ENCODE data around the gene AOC1.
"Not testable (repeated sequence)": the region's sequence is repeated elsewhere in the genome, so short reads cannot be mapped to it uniquely, and the experiment has no call there.

AOC1 gene

GRCh38 chr7:150896562-150897209 lies 44.4 kb downstream of the AOC1 start:
- DNase-seq (ENCODE audit: low read depth), result no peak

GRCh38 chr7:150897502-150898474 lies 45.5 kb downstream of the AOC1 start:
- no peak for DNase-seq (ENCODE audit: low read depth)

DNA sequence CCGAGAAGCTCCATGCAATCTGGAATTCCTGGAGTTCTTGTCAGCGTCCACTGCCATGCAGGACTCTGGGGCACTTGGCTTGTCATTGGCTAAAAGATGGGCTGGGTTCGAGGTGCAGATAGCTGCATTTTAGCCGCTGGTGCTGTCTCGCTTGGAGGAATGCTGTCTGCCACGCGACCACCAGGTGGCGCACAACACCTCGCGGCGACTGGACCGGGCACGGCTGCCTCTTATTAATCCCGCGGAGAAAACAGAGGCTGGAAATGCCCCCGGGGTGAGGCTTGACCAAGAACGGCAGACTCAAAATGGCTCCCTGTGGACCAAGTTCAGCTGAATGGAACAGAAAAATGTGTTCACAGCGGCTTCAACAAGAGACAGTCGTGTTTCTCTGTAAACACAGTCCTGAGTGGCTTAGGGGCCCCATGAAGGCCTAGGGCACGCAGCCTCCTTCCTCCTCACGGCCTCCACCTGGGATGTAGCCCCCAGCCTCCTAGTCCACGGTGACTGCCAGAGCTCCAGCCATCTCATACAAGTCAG lies 46.2 kb downstream of the AOC1 start:
- DNase-seq (ENCODE audit: low read depth), result no peak

DNA sequence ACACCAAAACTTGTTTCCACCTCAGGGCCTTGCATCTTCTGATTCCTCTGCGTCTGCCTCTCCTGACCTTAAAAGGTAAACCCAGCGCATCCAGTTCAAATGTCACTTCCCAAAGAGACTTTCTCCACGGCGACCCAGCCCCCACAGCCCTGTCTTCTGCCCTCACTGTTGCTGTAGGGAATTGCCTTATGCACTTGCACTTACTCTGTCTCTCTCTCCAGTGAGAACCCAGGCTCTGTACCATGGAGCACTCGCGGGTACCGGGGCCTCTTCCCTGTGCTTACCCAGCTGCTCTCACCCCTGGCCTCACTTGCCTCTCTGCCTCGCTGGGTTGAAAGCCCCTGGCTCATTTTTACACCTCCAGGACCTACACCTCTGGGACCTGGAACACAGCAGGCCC lies 48.4 kb downstream of the AOC1 start:
- DNase-seq (ENCODE audit: low read depth), result no peak

DNA sequence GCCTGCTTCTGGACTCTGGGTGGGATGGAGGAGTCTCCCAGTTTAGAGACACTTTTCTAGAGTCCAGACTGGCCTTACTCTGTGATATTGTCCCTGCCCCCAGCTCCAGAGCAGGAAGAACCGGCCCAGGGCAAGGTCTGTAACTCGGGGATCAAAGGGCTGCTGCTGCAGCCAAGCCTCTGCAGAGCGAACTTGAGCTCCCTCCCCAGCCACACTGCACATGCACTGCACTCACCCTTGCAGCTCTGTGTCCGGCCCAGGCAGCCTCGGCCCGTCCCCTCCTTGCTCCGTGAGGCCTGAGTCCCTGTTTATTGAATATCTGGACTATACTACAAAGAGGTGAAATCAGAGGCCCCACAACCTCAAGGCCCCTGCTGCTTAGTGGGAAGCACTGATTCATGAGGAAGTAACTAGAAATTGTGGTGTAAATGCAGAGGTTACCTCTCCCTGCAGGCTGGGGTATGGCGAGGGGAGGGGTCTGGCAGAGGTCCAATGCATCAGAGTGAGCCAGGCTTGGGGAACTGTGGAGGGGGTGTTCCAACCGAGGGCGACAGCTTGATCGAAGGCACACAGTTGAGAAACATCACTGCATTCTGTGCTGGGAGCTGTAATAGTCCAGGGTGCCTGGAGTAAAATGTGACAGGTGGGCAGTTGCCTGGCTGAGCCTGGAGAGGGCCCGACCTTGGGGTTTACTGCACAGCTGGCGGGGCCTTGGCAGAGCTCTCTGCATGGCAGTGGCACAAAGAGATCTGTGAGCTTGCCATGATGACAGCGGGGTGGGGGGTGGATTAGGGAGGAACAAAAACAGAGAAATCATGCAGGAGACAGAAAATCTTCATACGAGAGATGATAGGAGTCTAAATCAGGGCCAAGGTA lies 49.1 kb downstream of the AOC1 start:
- DNase-seq (ENCODE audit: low read depth), result no peak

GRCh38 chr7:150902078-150903033 lies 50.0 kb downstream of the AOC1 start:
- DNase-seq (ENCODE audit: low read depth), result no peak

GRCh38 chr7:150903606-150904005 lies 51.3 kb downstream of the AOC1 start:
- no peak for DNase-seq (ENCODE audit: low read depth)

DNA sequence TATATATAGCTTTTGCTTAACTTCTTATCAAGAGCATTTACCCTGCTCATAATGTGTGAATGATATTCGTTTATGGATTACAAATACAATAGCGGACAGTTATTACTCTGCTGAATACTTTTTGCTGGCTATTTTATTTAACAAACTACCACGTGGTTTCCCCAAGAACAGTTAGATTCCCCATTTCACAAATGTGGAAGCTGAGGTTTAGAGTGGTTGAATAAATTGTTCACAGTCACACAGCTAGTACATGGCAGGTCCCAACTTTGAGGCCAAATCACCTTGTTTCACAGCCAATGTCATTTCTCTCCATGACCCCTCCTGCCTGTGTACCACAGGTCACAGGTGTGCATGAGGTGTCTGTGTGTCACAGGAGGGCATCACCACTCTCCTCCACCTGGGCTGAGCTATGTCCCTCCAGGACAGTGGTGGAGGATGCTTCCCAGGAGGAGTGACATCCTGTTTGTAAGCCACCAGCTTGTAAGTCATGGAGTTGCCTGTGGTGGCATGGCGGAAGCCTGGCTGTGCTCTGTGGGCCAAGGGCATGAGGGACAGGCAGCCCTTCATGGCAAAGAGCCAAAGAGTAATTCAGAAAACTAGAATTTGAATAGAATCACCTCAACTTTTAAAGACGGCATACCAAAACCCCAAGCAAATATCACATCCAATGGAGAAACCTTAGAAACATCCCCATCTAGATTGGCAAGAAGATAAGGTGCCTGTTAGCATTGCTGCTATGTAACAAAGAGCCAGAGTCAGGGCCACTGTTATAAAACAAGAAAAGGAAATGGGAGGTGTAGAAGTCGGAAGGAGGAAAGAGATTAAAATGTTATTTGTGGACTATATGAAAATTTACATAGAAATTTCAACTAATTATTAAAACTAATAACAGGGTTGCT lies 51.9 kb downstream of the AOC1 start:
- DNase-seq (ENCODE audit: low read depth), result no peak

GRCh38 chr7:150908173-150908572 lies 55.9 kb downstream of the AOC1 start:
- no peak for DNase-seq (ENCODE audit: low read depth)

GRCh38 chr7:150909200-150909995 lies 57.1 kb downstream of the AOC1 start:
- DNase-seq (ENCODE audit: low read depth), result no peak

DNA sequence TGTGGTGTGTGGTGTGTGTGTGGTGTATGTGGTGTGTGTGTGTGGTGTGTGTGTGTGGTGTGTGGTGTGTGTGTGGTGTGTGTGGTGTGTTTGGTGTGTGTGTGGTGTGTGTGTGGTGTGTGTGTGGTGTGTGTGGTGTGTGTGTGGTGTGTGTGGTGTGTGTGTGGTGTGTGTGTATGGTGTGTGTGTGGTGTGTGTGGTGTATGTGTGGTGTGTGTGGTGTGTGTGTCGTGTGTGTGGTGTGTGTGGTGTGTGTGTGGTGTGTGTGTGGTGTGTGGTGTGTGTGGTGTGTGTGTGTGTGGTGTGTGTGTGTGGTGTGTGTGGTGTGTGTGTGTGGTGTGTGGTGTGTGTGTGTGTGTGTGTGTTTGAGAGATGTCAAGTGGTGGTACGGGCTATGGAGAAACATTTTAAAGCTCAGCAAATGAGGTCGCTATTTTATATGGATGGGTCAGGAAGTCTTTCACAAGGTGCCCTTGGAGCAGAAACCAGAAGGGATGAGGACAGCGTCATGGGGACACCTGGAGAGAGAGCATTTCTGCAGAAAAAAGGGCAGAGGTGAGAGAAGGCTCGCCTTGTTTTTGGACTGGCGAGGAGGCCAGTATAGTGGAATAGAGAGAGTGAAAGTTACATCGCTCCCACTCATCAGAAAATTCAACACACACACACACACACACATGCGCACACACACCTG lies 58.1 kb downstream of the AOC1 start:
- DNase-seq (ENCODE audit: low read depth), result not testable (repeated sequence)

- DNase-seq (ENCODE audit: low read depth), result no peak
These were observed 58.7 kb downstream of the AOC1 start for GRCh38 chr7:150910996-150911422.
